Subcutaneous abdominal adipose tissue (tissue), 5 donors: ENCODE results near the gene MAST3.
A peak's percentile ranks its signal among the peaks of the same experiment; 100 is the strongest.
"Not testable (repeated sequence)": the region's sequence is repeated elsewhere in the genome, so short reads cannot be mapped to it uniquely, and the experiment has no call there.

Source experiments
- H3K27ac ChIP-seq: one replicate; pipeline ENCODE4 v1.7.0; 2013; ENCODE audit warnings: low read depth, mild to moderate bottlenecking, inconsistent platforms, low read length, moderate library complexity
- H3K27me3 ChIP-seq, 5 donors: one replicate each; pipeline ENCODE4 v1.7.0; 2013; ENCODE audit warnings: low read length in 5 of 5, inconsistent platforms in 1 of 5; ENCODE audit not compliant: control insufficient read depth in 5 of 5, insufficient read depth in 4 of 5
- H3K36me3 ChIP-seq, 5 donors: one replicate each; pipeline ENCODE4 v1.7.0; 2013; ENCODE audit warnings: low read length in 5 of 5; ENCODE audit not compliant: control insufficient read depth in 5 of 5, insufficient read depth in 5 of 5
- H3K4me1 ChIP-seq, 5 donors: one replicate each; pipeline ENCODE4 v1.7.0; 2013; ENCODE audit warnings: low read length in 5 of 5, mild to moderate bottlenecking in 3 of 5, moderate library complexity in 1 of 5; ENCODE audit not compliant: control insufficient read depth in 5 of 5, insufficient read depth in 5 of 5
- H3K4me3 ChIP-seq, 5 donors: one replicate each; pipeline ENCODE4 v1.7.0; 2013; ENCODE audit warnings: low read length in 5 of 5, low read depth in 1 of 5
- H3K9ac ChIP-seq, 5 donors: one replicate each; pipeline ENCODE4 v1.7.0; 2013; ENCODE audit warnings: low read length in 5 of 5, mild to moderate bottlenecking in 4 of 5, moderate library complexity in 3 of 5
- H3K9me3 ChIP-seq, 5 donors: one replicate each; pipeline ENCODE4 v1.7.0; 2013; ENCODE audit warnings: low read length in 5 of 5; ENCODE audit not compliant: control insufficient read depth in 5 of 5
- donor health status: healthy.
- donor health status: healthy.
- donor health status: healthy.
- donor health status: healthy.
- donor health status: healthy.

The MAST3 gene

GRCh38 chr19:18153556-18154134 is 56.1 kb downstream of the MAST3 start:
- peaks cover 0 to 12% (median 8%) of the 10 kb centered on the region in 5 donors for H3K36me3 ChIP-seq
- H3K4me1 ChIP-seq, result peaks cover 6 to 52% (median 35%) of the 10 kb centered on the region in 5 donors
- peak overlapping the region; percentile 71 to 97 (median 87) for H3K9ac ChIP-seq
- peak overlapping the region; percentile 71 to 88 (median 75) for H3K4me3 ChIP-seq
- peak overlapping the region; percentile 60 for H3K27ac ChIP-seq
- H3K27me3 ChIP-seq, result no peaks in the 10 kb centered on the region
- no peaks in the 10 kb centered on the region for H3K9me3 ChIP-seq

GRCh38 chr19:18155095-18156087 is 57.8 kb downstream of the MAST3 start:
- Histone ChIP-seq H3K27me3 (no peaks in the 10 kb centered on the region), H3K9ac (no peak overlapping the region), H3K4me3 (no peak overlapping the region), H3K4me1 (peaks cover 6 to 54% (median 36%) of the 10 kb centered on the region in 5 donors), H3K36me3 (peaks cover 0 to 11% (median 8%) of the 10 kb centered on the region in 5 donors), H3K27ac (no peak overlapping the region), H3K9me3 (no peaks in the 10 kb centered on the region)

- Histone ChIP-seq H3K27me3 (no peaks in the 10 kb centered on the region), H3K9me3 (no peaks in the 10 kb centered on the region), H3K27ac (no peak overlapping the region), H3K4me3 (no peak overlapping the region), H3K4me1 (peaks cover 6 to 61% (median 43%) of the 10 kb centered on the region in 5 donors), H3K9ac (peak overlapping the region in 2 of 5 donors; percentile 57 to 64), H3K36me3 (peaks cover 0 to 9% (median 7%) of the 10 kb centered on the region in 5 donors)
Measured at GRCh38 chr19:18156268-18156667, 58.7 kb downstream of the MAST3 start.

- H3K9ac ChIP-seq, result peak overlapping the region; percentile 10 to 64 (median 48)
- peaks cover 0 to 10% (median 7%) of the 10 kb centered on the region in 5 donors for H3K36me3 ChIP-seq
- no peaks in the 10 kb centered on the region for H3K9me3 ChIP-seq
- no peak overlapping the region for H3K27ac ChIP-seq
- peaks cover 8 to 60% (median 42%) of the 10 kb centered on the region in 5 donors for H3K4me1 ChIP-seq
- no peak overlapping the region for H3K4me3 ChIP-seq
- no peaks in the 10 kb centered on the region for H3K27me3 ChIP-seq
Measured at GRCh38 chr19:18156841-18157464, 59.4 kb downstream of the MAST3 start.

- peak overlapping the region in 3 of 5 donors; percentile 10 to 39 (median 37) for H3K9ac ChIP-seq
- peaks cover 0 to 15% (median 7%) of the 10 kb centered on the region in 5 donors for H3K36me3 ChIP-seq
Measured at GRCh38 chr19:18157465-18158063, 60.0 kb downstream of the MAST3 start.

GRCh38 chr19:18158467-18158866 is 60.9 kb downstream of the MAST3 start:
- Histone ChIP-seq H3K36me3 (peaks cover 0 to 22% (median 16%) of the 10 kb centered on the region in 5 donors), H3K9me3 (no peaks in the 10 kb centered on the region), H3K4me1 (peaks cover 8 to 47% (median 39%) of the 10 kb centered on the region in 5 donors), H3K27me3 (no peaks in the 10 kb centered on the region), H3K27ac (no peak overlapping the region), H3K4me3 (no peak overlapping the region), H3K9ac (no peak overlapping the region)

More at GRCh38 chr19:18157465-18158063, 60.0 kb downstream of the MAST3 start:
- Histone ChIP-seq H3K27me3 (no peaks in the 10 kb centered on the region), H3K4me1 (peaks cover 8 to 55% (median 42%) of the 10 kb centered on the region in 5 donors), H3K9me3 (no peaks in the 10 kb centered on the region), H3K27ac (no peak overlapping the region), H3K4me3 (no peak overlapping the region)

GRCh38 chr19:18159059-18159616 is 61.6 kb downstream of the MAST3 start:
- H3K27ac ChIP-seq, H3K4me3 ChIP-seq, H3K9ac ChIP-seq, H3K27me3 ChIP-seq, H3K9me3 ChIP-seq: not testable (repeated sequence)
- peaks cover 0 to 23% (median 18%) of the 10 kb centered on the region in 5 donors for H3K36me3 ChIP-seq
- peaks cover 8 to 41% (median 32%) of the 10 kb centered on the region in 5 donors for H3K4me1 ChIP-seq

GRCh38 chr19:18159810-18160209 is 62.2 kb downstream of the MAST3 start:
- H3K27me3 ChIP-seq, result no peaks in the 10 kb centered on the region
- no peak overlapping the region for H3K4me3 ChIP-seq
- H3K4me1 ChIP-seq, result peaks cover 8 to 36% (median 28%) of the 10 kb centered on the region in 5 donors
- no peaks in the 10 kb centered on the region for H3K9me3 ChIP-seq
- peaks cover 0 to 23% (median 18%) of the 10 kb centered on the region in 5 donors for H3K36me3 ChIP-seq
- H3K27ac ChIP-seq, result no peak overlapping the region
- H3K9ac ChIP-seq, result no peak overlapping the region

GRCh38 chr19:18160493-18160970 is 63.0 kb downstream of the MAST3 start:
- H3K9me3 ChIP-seq, result no peaks in the 10 kb centered on the region
- no peaks in the 10 kb centered on the region for H3K27me3 ChIP-seq
- H3K27ac ChIP-seq, result peak overlapping the region; percentile 23
- H3K4me3 ChIP-seq, result peak overlapping the region in 4 of 5 donors; percentile 36 to 56 (median 52)
- peak overlapping the region in 4 of 5 donors; percentile 56 to 76 (median 66) for H3K9ac ChIP-seq
- H3K4me1 ChIP-seq, result peaks cover 8 to 32% (median 28%) of the 10 kb centered on the region in 5 donors
- peaks cover 0 to 23% (median 20%) of the 10 kb centered on the region in 5 donors for H3K36me3 ChIP-seq
